Panc1 (cell line): ENCODE measurements around the gene CSMD2. TPM values are rescaled to one million over a fixed set of nuclear protein-coding genes. Genes with fewer than 3 reads are reported as not detected.

Source experiments
- ATAC-seq: fragments of 200-7000 bp; cut with Tn5 transposase; 2 replicates; pipeline ENCODE4 v1.9.1; 2020; ENCODE audit warnings: mild to moderate bottlenecking, moderate library complexity
- BruUV-seq: library from RNA; stranded (reverse); fragments of 400-500 nt; replicated peaks from 2 replicates; lab custom pipeline; 2021; lab: Mats Ljungman, UMichigan
- CTCF ChIA-PET: fragments of 300-600 bp; sonication (Branson Sonifier 250); formaldehyde crosslinking; loops from one replicate; lab custom pipeline; 2022; ENCODE audit warnings: antibody characterized with exemption; lab: Charles Lee
- POLR2A ChIA-PET: fragments of 300-600 bp; sonication (Branson Sonifier 250); formaldehyde crosslinking; loops from one replicate; lab custom pipeline; 2022; ENCODE audit warnings: antibody characterized with exemption; lab: Charles Lee
- DNase-seq: peaks from one replicate; pipeline ENCODE4 v3.0.0-alpha.2; 2010; ENCODE audit warnings: low read depth, low spot score
- H3K27ac ChIP-seq: 2 replicates; pipeline ENCODE4 v1.5.1; 2011; ENCODE audit warnings: mild to moderate bottlenecking, low read length, inconsistent platforms
- H3K27me3 ChIP-seq: fragments of 200-500 bp; sonication (Bioruptor generic); 2 replicates; pipeline ENCODE4 v1.6.0; 2014; ENCODE audit warnings: low read length, inconsistent platforms; ENCODE audit not compliant: control insufficient read depth, insufficient read depth
- H3K36me3 ChIP-seq: fragments of 200-500 bp; sonication (Bioruptor generic); 2 replicates; pipeline ENCODE4 v1.5.1; 2014; ENCODE audit warnings: inconsistent platforms, mild to moderate bottlenecking, low read length, moderate library complexity; ENCODE audit not compliant: control insufficient read depth, insufficient read depth
- H3K4me1 ChIP-seq: 2 replicates; pipeline ENCODE4 v1.5.1; 2011; ENCODE audit warnings: inconsistent platforms, mild to moderate bottlenecking, low read length, moderate library complexity; ENCODE audit not compliant: control insufficient read depth, insufficient read depth
- H3K4me3 ChIP-seq, 2 experiments: 2 replicates each; pipeline ENCODE4 v1.5.1; 2011 to 2012; ENCODE audit warnings: low read depth in 2 of 2, low read length in 2 of 2, mild to moderate bottlenecking in 2 of 2, inconsistent platforms in 1 of 2, moderate library complexity in 1 of 2
- H3K9me3 ChIP-seq: fragments of 200-500 bp; sonication (Bioruptor generic); 2 replicates; pipeline ENCODE4 v1.5.1; 2014; ENCODE audit warnings: low read depth, mild to moderate bottlenecking, inconsistent platforms, low read length, moderate library complexity; ENCODE audit not compliant: control insufficient read depth, insufficient read depth
- POLR2AphosphoS5 ChIP-seq: IDR thresholded peaks from 2 replicates; pipeline ENCODE4 v1.6.1; 2012; ENCODE audit warnings: mild to moderate bottlenecking, low read depth, low read length, moderate library complexity
- SIN3A ChIP-seq: IDR thresholded peaks from 2 replicates; pipeline ENCODE4 v1.6.1; 2012; ENCODE audit warnings: low read depth, mild to moderate bottlenecking, low read length, moderate library complexity, borderline replicate concordance; ENCODE audit not compliant: insufficient read depth
- TCF7L2 ChIP-seq: IDR thresholded peaks from 2 replicates; pipeline ENCODE4 v1.6.1; 2011; ENCODE audit warnings: mild to moderate bottlenecking, low read depth, low read length, inconsistent platforms
- in situ Hi-C: cut with HindIII; loops from 2 replicates; pipeline ENCODE4 v1.10.0; 2016; ENCODE audit warnings: low sequenced_read_pairs, low pct_unique_long_range_greater_than_20kb
- intact Hi-C: fragments of 100-400 bp; cut with micrococcal nuclease; formaldehyde crosslinking; loops from one replicate; pipeline ENCODE4 v1.10.0; 2022; ENCODE audit not compliant: unreplicated experiment
- total RNA-seq: library from RNA; stranded (reverse); gene quantifications from one replicate; pipeline ENCODE4 v1.2.1, GENCODE V29; 2021; ENCODE audit not compliant: unreplicated experiment
- TF ChIP-seq, protein P1 (sequence below): fragments of 450-650 bp; IDR thresholded peaks from 2 replicates; pipeline ENCODE4 v1.5.1; 2017; ENCODE audit warnings: mild to moderate bottlenecking
- TF ChIP-seq, protein P2 (sequence below), 2 experiments: IDR thresholded peaks; 2 replicates each; pipeline ENCODE4 v1.6.1; 2011 to 2012; ENCODE audit warnings: low read depth in 2 of 2, control low read depth in 1 of 2, low read length in 1 of 2, mild to moderate bottlenecking in 1 of 2, moderate library complexity in 1 of 2; ENCODE audit not compliant: insufficient read depth in 1 of 2

Gene CSMD2
- total RNA-seq, 1 experiment from 2014 or later, result not detected

DNA sequence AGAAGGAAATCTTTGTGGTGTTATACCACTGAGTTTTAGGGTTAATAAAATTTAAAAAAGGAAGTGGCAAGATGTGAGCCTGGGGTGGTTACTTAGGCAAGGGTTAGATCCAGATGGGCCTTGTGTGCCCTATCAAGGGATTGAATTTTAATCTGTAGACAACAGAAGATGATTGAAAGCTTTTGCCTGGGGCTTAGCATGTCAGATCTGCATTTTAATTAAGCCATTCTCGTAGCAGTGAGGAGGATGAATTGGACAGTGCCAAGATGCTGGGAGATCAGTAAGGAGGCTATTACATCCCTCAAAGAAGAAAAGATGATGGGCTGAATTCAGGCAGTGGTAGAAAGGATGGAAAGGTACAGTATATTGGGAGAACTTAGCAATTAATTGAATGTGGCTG lies 258.9 kb downstream of the CSMD2 start:
- intact Hi-C loops (no loop called here), in situ Hi-C loops (no loop called here)
- no peak overlapping the region for H3K27ac ChIP-seq
- ChIA-PET CTCF (no interaction called here), POLR2A (no interaction called here)
- no peak for ATAC-seq
- DNase-seq, result no peak
- no TSS peak for BruUV-seq
- no peaks in the 10 kb centered on the region for H3K4me1 ChIP-seq
- no peaks in the 10 kb centered on the region; the same call in 1 of the 2 replicates for H3K27me3 ChIP-seq
- no peaks in the 10 kb centered on the region for H3K9me3 ChIP-seq
- H3K36me3 ChIP-seq, result no peaks in the 10 kb centered on the region
- no peak overlapping the region for H3K4me3 ChIP-seq
- TF ChIP-seq TCF7L2, result no peak
- TF ChIP-seq SIN3A, result no peak
- TF ChIP-seq, protein P1, sequence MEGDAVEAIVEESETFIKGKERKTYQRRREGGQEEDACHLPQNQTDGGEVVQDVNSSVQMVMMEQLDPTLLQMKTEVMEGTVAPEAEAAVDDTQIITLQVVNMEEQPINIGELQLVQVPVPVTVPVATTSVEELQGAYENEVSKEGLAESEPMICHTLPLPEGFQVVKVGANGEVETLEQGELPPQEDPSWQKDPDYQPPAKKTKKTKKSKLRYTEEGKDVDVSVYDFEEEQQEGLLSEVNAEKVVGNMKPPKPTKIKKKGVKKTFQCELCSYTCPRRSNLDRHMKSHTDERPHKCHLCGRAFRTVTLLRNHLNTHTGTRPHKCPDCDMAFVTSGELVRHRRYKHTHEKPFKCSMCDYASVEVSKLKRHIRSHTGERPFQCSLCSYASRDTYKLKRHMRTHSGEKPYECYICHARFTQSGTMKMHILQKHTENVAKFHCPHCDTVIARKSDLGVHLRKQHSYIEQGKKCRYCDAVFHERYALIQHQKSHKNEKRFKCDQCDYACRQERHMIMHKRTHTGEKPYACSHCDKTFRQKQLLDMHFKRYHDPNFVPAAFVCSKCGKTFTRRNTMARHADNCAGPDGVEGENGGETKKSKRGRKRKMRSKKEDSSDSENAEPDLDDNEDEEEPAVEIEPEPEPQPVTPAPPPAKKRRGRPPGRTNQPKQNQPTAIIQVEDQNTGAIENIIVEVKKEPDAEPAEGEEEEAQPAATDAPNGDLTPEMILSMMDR, result no peak
- TF ChIP-seq, protein P2, sequence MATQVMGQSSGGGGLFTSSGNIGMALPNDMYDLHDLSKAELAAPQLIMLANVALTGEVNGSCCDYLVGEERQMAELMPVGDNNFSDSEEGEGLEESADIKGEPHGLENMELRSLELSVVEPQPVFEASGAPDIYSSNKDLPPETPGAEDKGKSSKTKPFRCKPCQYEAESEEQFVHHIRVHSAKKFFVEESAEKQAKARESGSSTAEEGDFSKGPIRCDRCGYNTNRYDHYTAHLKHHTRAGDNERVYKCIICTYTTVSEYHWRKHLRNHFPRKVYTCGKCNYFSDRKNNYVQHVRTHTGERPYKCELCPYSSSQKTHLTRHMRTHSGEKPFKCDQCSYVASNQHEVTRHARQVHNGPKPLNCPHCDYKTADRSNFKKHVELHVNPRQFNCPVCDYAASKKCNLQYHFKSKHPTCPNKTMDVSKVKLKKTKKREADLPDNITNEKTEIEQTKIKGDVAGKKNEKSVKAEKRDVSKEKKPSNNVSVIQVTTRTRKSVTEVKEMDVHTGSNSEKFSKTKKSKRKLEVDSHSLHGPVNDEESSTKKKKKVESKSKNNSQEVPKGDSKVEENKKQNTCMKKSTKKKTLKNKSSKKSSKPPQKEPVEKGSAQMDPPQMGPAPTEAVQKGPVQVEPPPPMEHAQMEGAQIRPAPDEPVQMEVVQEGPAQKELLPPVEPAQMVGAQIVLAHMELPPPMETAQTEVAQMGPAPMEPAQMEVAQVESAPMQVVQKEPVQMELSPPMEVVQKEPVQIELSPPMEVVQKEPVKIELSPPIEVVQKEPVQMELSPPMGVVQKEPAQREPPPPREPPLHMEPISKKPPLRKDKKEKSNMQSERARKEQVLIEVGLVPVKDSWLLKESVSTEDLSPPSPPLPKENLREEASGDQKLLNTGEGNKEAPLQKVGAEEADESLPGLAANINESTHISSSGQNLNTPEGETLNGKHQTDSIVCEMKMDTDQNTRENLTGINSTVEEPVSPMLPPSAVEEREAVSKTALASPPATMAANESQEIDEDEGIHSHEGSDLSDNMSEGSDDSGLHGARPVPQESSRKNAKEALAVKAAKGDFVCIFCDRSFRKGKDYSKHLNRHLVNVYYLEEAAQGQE (IDR thresholded peaks at IDR 0.05; ENCODE audit: insufficient read depth in 1 of 2, low read depth in 2 of 2, low read length in 1 of 2), result no peak
- no peak for TF ChIP-seq POLR2AphosphoS5

DNA sequence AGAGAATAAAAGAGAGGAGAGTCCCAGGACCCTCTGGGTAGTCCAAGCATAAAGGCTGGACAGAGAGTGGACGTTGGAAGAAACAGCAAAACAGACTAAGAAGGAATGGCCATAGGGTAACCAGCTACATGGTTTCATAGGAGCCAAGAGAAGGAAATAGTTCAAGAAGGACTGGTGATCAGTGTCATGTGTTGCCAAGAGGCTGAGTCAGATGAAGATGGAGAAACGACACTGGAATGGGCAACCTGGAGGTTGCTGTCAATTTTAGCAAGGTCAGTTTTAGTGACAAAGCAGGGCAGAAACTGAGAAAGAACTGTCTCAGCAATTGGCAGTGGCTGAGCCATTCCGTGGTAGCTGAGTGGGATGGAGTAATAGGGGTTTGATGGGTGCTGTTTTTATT lies 259.8 kb downstream of the CSMD2 start:
- Histone ChIP-seq H3K4me3 (no peak overlapping the region), H3K27me3 (no peaks in the 10 kb centered on the region), H3K27ac (no peak overlapping the region), H3K4me1 (no peaks in the 10 kb centered on the region), H3K36me3 (no peaks in the 10 kb centered on the region), H3K9me3 (no peaks in the 10 kb centered on the region)
- TF ChIP-seq TCF7L2, result no peak
- TF ChIP-seq POLR2AphosphoS5, result no peak
- TF ChIP-seq, protein P2 (IDR thresholded peaks at IDR 0.05; ENCODE audit: insufficient read depth in 1 of 2, low read depth in 2 of 2, low read length in 1 of 2), result no peak
- TF ChIP-seq, protein P1, result no peak
- TF ChIP-seq SIN3A, result no peak
- ChIA-PET POLR2A (no interaction called here), CTCF (no interaction called here)
- no TSS peak for BruUV-seq
- intact Hi-C loops (no loop called here), in situ Hi-C loops (no loop called here)
- DNase-seq, result no peak
- no peak for ATAC-seq
